Fibroblast of villous mesenchyme (primary cell): Measurements from ENCODE around the gene AMIGO3. TPM values are rescaled to one million over a fixed set of nuclear protein-coding genes. Genes with fewer than 3 reads are reported as not detected.

Experiments
- DNase-seq: peaks from one replicate; pipeline ENCODE4 v3.0.0-alpha.2; 2010; ENCODE audit warnings: low read depth
- H3K4me3 ChIP-seq: 2 replicates; pipeline ENCODE4 v1.5.1; 2011; ENCODE audit warnings: low read depth, mild to moderate bottlenecking, low read length
- CTCF ChIP-seq: IDR thresholded peaks from 2 replicates; pipeline ENCODE4 v1.5.1; 2012; ENCODE audit warnings: low read depth, mild to moderate bottlenecking, low read length; ENCODE audit not compliant: insufficient read depth
- small RNA-seq: library from RNA; depleted of rRNA; stranded (forward); fragments of <200 nt; gene quantifications from one replicate; pipeline ENCODE3, GENCODE V24; 2012
- total RNA-seq: library from RNA; depleted of rRNA; stranded (reverse); fragments of >200 nt; gene quantifications from 2 replicates; pipeline ENCODE4 v1.2.3, GENCODE V29; 2012

AMIGO3 gene
- total RNA-seq, 1 donor: 0.43 TPM

DNA sequence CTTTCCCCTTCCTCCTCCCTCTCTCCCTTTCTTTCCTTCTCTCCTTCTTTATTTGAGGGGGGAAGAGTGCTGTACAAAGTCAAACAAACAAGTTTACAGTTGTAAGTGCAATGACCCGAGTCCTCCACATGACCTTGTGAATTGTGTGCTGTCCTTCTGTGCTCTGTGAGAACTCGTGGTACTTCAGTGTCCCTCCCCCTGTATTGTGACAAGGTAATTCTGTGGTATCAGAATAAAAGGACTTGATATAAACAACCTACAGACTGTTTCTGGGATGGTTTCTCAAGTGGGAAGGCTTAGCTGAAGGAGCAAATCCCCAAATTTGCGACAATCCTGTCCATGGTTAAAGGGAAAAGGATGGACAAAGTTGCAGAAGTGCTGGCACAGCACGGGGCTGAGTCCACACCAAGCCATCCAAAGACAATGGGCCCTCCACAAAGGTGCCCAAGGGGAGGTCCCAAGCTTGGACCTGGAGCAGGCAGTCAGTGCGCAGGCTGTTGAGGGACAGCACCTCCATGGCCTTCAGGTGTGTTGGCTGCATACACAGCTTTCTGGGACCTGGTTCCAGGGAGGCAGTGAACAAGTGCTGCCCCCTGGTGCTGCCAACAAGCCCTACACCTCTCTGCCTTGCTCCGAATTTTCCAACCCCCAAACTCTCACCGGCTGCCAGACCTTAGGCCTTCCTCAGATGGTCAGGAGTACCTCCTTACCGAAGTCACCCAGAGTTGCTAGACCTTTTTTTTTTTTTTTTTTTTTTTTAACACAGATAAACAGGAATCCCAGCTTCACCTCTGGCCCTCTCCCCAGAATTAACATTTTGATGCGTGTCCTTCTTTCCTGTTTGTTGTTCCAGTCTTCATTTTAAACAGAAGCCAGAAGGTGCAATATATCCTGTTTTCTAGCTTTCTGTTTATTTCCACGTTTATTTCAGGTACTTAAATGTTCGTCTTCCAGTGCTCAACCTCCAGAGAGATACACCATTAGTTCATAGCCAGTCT, 47.9 kb downstream of the AMIGO3 start:
- peak; percentile 93 for TF ChIP-seq CTCF
- no peak overlapping the region for H3K4me3 ChIP-seq
- peak; percentile 59 for DNase-seq

DNA sequence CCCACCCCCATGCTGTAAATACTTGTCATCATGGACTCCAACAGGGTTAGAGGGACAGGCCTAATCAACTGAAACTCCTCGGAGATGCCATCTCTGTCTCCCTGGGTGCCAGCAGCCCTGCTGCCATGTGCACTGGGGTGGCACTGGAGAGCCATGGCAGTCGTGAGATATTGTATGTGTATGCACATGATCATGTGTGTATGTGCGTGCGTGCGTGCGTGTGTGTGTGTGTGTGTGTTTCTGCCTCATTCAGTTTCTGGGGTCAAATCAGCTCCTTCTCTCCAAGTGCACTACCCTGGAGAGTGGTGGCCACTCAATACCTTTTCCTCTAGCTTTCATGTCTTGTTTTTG, 48.6 kb downstream of the AMIGO3 start:
- no peak for TF ChIP-seq CTCF
- H3K4me3 ChIP-seq: no peak overlapping the region
- DNase-seq: no peak

GRCh38 chr3:49669352-49669751, 50.1 kb downstream of the AMIGO3 start:
- no peak for DNase-seq
- H3K4me3 ChIP-seq: no peak overlapping the region
- no peak for TF ChIP-seq CTCF

DNA sequence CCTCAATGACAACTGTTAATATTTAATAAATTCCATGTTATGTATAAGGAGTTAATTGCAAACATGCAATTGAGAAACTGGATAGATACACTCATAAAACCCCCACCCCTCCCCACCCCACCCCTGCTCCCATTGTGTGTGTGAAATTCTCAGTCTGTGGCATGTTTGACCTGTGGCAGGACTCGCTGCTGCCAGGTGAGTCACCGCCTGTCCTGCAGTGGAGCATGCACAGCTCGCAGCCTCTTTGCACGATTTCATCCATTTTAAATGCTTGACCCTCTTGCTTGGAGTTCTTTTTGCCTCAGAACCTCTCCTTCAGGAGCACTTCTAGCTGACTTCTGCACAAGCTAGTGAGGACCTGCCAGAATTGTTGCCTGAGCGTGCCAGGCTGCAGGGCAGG, 50.6 kb downstream of the AMIGO3 start:
- DNase-seq: no peak

DNA sequence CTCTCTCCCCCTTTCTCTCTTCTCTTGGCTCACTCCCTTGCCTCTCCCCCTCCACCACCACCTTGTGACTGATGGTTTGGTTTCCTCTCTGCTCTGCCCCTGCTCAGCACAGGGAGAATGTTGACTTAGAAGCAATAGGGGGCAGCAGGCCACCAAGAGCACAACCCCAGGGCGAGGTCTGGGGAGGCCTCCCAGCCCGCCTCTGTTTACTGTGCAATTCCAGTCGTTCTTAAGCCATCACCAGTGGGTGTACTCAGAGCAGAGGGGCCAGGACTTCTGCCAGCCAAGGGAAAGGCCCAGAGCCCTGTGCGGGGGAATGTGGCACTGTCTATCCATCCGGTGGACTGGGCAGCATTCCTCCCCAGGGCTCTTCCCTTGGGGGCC, 51.1 kb downstream of the AMIGO3 start:
- no peak for DNase-seq
- no peak overlapping the region for H3K4me3 ChIP-seq
- TF ChIP-seq CTCF: no peak

More for the DNA sequence above, 50.6 kb downstream of the AMIGO3 start:
- TF ChIP-seq CTCF: no peak
- no peak overlapping the region for H3K4me3 ChIP-seq

- DNase-seq: no peak
- TF ChIP-seq CTCF: no peak
- no peak overlapping the region for H3K4me3 ChIP-seq
These were observed 51.6 kb downstream of the AMIGO3 start for GRCh38 chr3:49667701-49668413.

Small RNA genes lying within 50 kb of the gene (small RNA-seq; reads per million reads assigned to genes)
- gene AMIGO3 (not detected), gene COX6CP14 (not detected)

Other genes starting within 250 kb of the AMIGO3 start
- 61.2 and 88.5 TPM in 2 replicates for gene DAG1, start 249.4 kb downstream of the AMIGO3 start, total RNA-seq
- gene BSN, start 165.2 kb downstream of the AMIGO3 start, total RNA-seq: under 0.01 TPM in 2 replicates
- 104 and 109 TPM in 2 replicates for gene APEH, start 45.3 kb downstream of the AMIGO3 start, total RNA-seq
- gene MST1, start 30.2 kb downstream of the AMIGO3 start, total RNA-seq: 1.7 and 5.2 TPM in 2 replicates
- 25.8 and 31.5 TPM in 2 replicates for gene RNF123, start 30.1 kb downstream of the AMIGO3 start, total RNA-seq
- gene GMPPB, start 4.3 kb upstream of the AMIGO3 start, total RNA-seq: 30.2 and 31.6 TPM in 2 replicates
- 45.1 and 47.9 TPM in 2 replicates for gene IP6K1, start 66.9 kb upstream of the AMIGO3 start, total RNA-seq
- gene CDHR4, start 80.2 kb upstream of the AMIGO3 start, total RNA-seq: not detected in 2 replicates
- 4.7 and 11.0 TPM in 2 replicates for gene INKA1, start 83.6 kb upstream of the AMIGO3 start, total RNA-seq
- gene UBA7, start 94.3 kb upstream of the AMIGO3 start, total RNA-seq: 44.0 and 48.0 TPM in 2 replicates
- gene TRAIP, start 136.9 kb upstream of the AMIGO3 start, total RNA-seq: 3.0 and 3.5 TPM in 2 replicates
- not detected in 2 replicates for gene CAMKV, start 150.2 kb upstream of the AMIGO3 start, total RNA-seq
- gene MST1R, start 184.2 kb upstream of the AMIGO3 start, total RNA-seq: under 0.01 and 0.32 TPM in 2 replicates
- gene MON1A, start 210.1 kb upstream of the AMIGO3 start, total RNA-seq: 9.7 and 12.1 TPM in 2 replicates
- 52.2 and 61.7 TPM in 2 replicates for gene RBM6, start 220.5 kb upstream of the AMIGO3 start, total RNA-seq